ENCODE measurements around the gene PCDH18.

Gene PCDH18

DNA sequence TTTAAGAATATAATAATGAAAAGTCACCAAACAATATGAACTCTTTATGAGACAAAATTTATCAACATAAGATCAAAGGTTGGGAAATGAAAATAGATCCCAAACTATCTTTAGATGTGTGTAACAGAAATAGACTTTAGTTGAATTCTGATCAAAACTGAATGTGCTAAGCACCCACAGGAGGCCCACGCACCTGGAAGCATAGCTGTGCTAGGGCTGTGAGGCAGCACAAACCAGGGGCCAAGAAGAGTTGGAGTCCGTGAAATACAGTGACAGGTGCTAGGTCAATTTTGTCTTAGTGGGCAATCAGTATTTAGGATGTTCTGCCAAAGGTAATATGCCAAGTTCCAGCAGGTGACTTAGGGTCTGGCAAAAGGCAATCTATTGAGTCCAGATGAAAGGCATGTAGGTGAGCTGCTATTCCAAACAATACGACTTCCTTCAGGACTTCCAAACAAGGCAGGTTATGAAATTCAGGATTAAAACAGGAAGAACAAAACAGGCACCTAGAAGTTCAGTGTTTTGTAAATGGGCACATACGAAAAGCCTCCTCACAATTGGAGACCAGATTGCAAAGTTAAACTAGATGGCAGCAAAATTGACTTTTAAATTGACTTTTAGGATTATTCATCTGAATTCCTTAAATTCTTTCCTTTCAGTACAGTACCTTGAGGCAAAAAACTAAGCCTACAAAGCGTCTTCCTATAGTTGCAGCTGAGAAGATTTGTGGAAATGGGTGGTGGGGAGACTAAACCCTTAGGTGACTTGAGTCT is 4.7 kb upstream of the PCDH18 start:
- DNase-seq (ENCODE audit: low read depth): no peak
- TF ChIP-seq CTCF (conservative IDR thresholded peaks at IDR 0.05; ENCODE audit: low read depth, low read length): no peak
- H3K4me3 ChIP-seq (ENCODE audit: low read depth, low read length): no peak overlapping the region

- DNase-seq (ENCODE audit: low read depth): no peak
- no peak overlapping the region for H3K4me3 ChIP-seq (ENCODE audit: low read depth, low read length)
- TF ChIP-seq CTCF (conservative IDR thresholded peaks at IDR 0.05; ENCODE audit: low read depth, low read length): no peak
These were observed 3.4 kb upstream of the PCDH18 start for GRCh38 chr4:137535718-137536117.

- DNase-seq (ENCODE audit: low read depth): peak; percentile 67
- TF ChIP-seq CTCF (conservative IDR thresholded peaks at IDR 0.05; ENCODE audit: low read depth, low read length): no peak
- H3K4me3 ChIP-seq (ENCODE audit: low read depth, low read length): no peak overlapping the region
These were observed 2.2 kb upstream of the PCDH18 start for GRCh38 chr4:137534516-137534915.

DNA sequence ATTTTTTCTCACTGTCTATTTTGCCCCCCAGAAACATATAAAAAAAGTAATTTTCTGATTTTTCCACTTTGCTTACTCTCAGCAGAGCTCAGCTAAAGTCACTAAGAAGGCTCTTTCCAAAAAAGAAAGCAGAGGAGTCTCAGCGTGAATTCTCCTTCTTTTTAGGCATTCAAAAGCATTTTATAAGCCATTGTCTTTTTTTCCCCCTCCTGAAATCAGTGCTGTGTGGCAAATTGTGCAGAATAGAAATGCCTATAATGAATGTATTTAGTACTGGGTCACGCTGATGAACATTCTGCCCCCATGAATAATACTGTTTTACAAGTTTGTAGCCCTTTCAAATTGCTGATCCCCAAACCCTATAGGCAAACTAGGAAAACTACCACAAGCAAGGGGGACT is 1.6 kb upstream of the PCDH18 start:
- no peak for DNase-seq (ENCODE audit: low read depth)
- peak overlapping the region; percentile 18 for H3K4me3 ChIP-seq (ENCODE audit: low read depth, low read length)
- no peak for TF ChIP-seq CTCF (conservative IDR thresholded peaks at IDR 0.05; ENCODE audit: low read depth, low read length)

DNA sequence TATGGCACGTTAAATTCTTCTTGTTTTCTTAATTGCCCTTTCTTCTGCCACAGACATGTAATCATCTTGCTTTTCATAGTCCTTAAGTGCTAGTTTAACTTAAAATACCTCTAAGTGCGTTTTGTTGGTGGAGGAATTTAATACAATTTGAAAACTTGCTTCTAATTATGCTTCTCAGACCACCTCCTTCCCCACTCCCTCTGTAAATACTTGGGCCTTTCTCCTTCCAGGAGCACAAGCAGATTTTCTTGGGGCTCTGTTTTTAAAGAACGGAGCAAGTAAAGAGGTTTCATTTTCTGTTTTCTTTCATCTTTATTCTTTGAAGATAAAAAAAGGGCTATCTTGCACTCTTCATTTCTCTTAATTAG is 559 bp upstream of the PCDH18 start:
- peak overlapping the region; percentile 80 for H3K4me3 ChIP-seq (ENCODE audit: low read depth, low read length)
- DNase-seq (ENCODE audit: low read depth): peak; percentile 57
- no peak for TF ChIP-seq CTCF (conservative IDR thresholded peaks at IDR 0.05; ENCODE audit: low read depth, low read length)

- peak overlapping the region; percentile 80 for H3K4me3 ChIP-seq (ENCODE audit: low read depth, low read length)
- TF ChIP-seq CTCF (conservative IDR thresholded peaks at IDR 0.05; ENCODE audit: low read depth, low read length): peak; percentile 75
- DNase-seq (ENCODE audit: low read depth): peak; percentile 77
These were observed 917 bp downstream of the PCDH18 start for GRCh38 chr4:137531168-137531985.

Measured in choroid plexus epithelial cell (primary cell).